NOMO-1 (cell line): ENCODE measurements around the gene PIK3CG.
"Not testable (repeated sequence)": the region's sequence is repeated elsewhere in the genome, so short reads cannot be mapped to it uniquely, and the experiment has no call there.

Experiments used
- DNase-seq, 2 experiments: peaks; one replicate each; lab custom pipeline; 2025; ENCODE audit not compliant: unreplicated experiment in 2 of 2; lab: John Stamatoyannopoulos, UW

PIK3CG gene

GRCh38 chr7:106883456-106884026 lies 18.5 kb downstream of the PIK3CG start:
- DNase-seq = no peak

GRCh38 chr7:106885652-106886051 lies 20.6 kb downstream of the PIK3CG start:
- no peak for DNase-seq

- DNase-seq = no peak
Observed at GRCh38 chr7:106887421-106887820, 22.3 kb downstream of the PIK3CG start.

GRCh38 chr7:106888204-106888603 lies 23.1 kb downstream of the PIK3CG start:
- no peak for DNase-seq

GRCh38 chr7:106890952-106891351 lies 25.9 kb downstream of the PIK3CG start:
- DNase-seq = no peak

- no peak for DNase-seq
Observed at GRCh38 chr7:106891548-106892410, 26.7 kb downstream of the PIK3CG start.

- DNase-seq = peak in 1 of 2 experiments; percentile 25
Observed at GRCh38 chr7:106893591-106893990, 28.5 kb downstream of the PIK3CG start.

GRCh38 chr7:106895246-106895864 lies 30.3 kb downstream of the PIK3CG start:
- peak; percentile 4 to 40 for DNase-seq

- DNase-seq = no peak
Observed at GRCh38 chr7:106896231-106896630, 31.1 kb downstream of the PIK3CG start.

GRCh38 chr7:106897553-106897952 lies 32.5 kb downstream of the PIK3CG start:
- DNase-seq = not testable (repeated sequence)

GRCh38 chr7:106898967-106899366 lies 33.9 kb downstream of the PIK3CG start:
- not testable (repeated sequence) for DNase-seq

- DNase-seq = peak in 1 of 2 experiments; percentile 13
Observed at GRCh38 chr7:106901828-106902441, 36.9 kb downstream of the PIK3CG start.

GRCh38 chr7:106905734-106906133 lies 40.7 kb downstream of the PIK3CG start:
- DNase-seq = no peak

- no peak for DNase-seq
Observed at GRCh38 chr7:106911959-106912358, 46.9 kb downstream of the PIK3CG start.

- DNase-seq = no peak
Observed at GRCh38 chr7:106914018-106914607, 49.0 kb downstream of the PIK3CG start.

- DNase-seq = no peak
Observed at GRCh38 chr7:106915407-106915806, 50.3 kb downstream of the PIK3CG start.

GRCh38 chr7:106915873-106916272 lies 50.8 kb downstream of the PIK3CG start:
- DNase-seq = no peak

- DNase-seq = no peak
Observed at GRCh38 chr7:106916679-106917078, 51.6 kb downstream of the PIK3CG start.

GRCh38 chr7:106918991-106919390 lies 53.9 kb downstream of the PIK3CG start:
- DNase-seq = no peak

- DNase-seq = not testable (repeated sequence)
Observed at GRCh38 chr7:106924468-106924867, 59.4 kb downstream of the PIK3CG start.

GRCh38 chr7:106926892-106927291 lies 61.8 kb downstream of the PIK3CG start:
- DNase-seq = no peak
